NCI-H226 (cell line): ENCODE results near the gene LRRC7.

Experiments
- DNase-seq: peaks from one replicate; pipeline ENCODE4 v3.0.0-alpha.2; 2015

The LRRC7 gene

GRCh38 chr1:70048336-70049094 is 480.8 kb downstream of the LRRC7 start:
- peak; percentile 18 for DNase-seq

GRCh38 chr1:70051926-70052325 is 484.2 kb downstream of the LRRC7 start:
- no peak for DNase-seq

- no peak for DNase-seq
These were observed 489.8 kb downstream of the LRRC7 start for GRCh38 chr1:70057500-70057899.

- no peak for DNase-seq
These were observed 493.5 kb downstream of the LRRC7 start for GRCh38 chr1:70061231-70061630.

- no peak for DNase-seq
These were observed 496.1 kb downstream of the LRRC7 start for GRCh38 chr1:70063861-70064260.

- DNase-seq = no peak
These were observed 499.0 kb downstream of the LRRC7 start for GRCh38 chr1:70066711-70067110.

GRCh38 chr1:70071601-70072000 is 503.9 kb downstream of the LRRC7 start:
- peak; percentile 16 for DNase-seq

GRCh38 chr1:70072231-70072751 is 504.6 kb downstream of the LRRC7 start:
- DNase-seq = peak; percentile 34

GRCh38 chr1:70075761-70076160 is 508.0 kb downstream of the LRRC7 start:
- no peak for DNase-seq

GRCh38 chr1:70077066-70077465 is 509.3 kb downstream of the LRRC7 start:
- DNase-seq = no peak

GRCh38 chr1:70079546-70079945 is 511.8 kb downstream of the LRRC7 start:
- no peak for DNase-seq

GRCh38 chr1:70083519-70083918 is 515.8 kb downstream of the LRRC7 start:
- DNase-seq = no peak

GRCh38 chr1:70084314-70084915 is 516.7 kb downstream of the LRRC7 start:
- DNase-seq = peak; percentile 45

- DNase-seq = no peak
These were observed 517.8 kb downstream of the LRRC7 start for GRCh38 chr1:70085521-70085920.

- no peak for DNase-seq
These were observed 519.2 kb downstream of the LRRC7 start for GRCh38 chr1:70086897-70087296.

GRCh38 chr1:70090141-70090540 is 522.4 kb downstream of the LRRC7 start:
- no peak for DNase-seq

- peak; percentile 71 for DNase-seq
These were observed 523.2 kb downstream of the LRRC7 start for GRCh38 chr1:70090875-70091274.

GRCh38 chr1:70091811-70092210 is 524.1 kb downstream of the LRRC7 start:
- DNase-seq = no peak

GRCh38 chr1:70092526-70092925 is 524.8 kb downstream of the LRRC7 start:
- DNase-seq = no peak

- no peak for DNase-seq
These were observed 525.7 kb downstream of the LRRC7 start for GRCh38 chr1:70093250-70093975.

- DNase-seq = no peak
These were observed 533.5 kb downstream of the LRRC7 start for GRCh38 chr1:70101231-70101630.

GRCh38 chr1:70101774-70102173 is 534.1 kb downstream of the LRRC7 start:
- DNase-seq = no peak

GRCh38 chr1:70103770-70104169 is 536.0 kb downstream of the LRRC7 start:
- no peak for DNase-seq

GRCh38 chr1:70109241-70109640 is 541.5 kb downstream of the LRRC7 start:
- no peak for DNase-seq
